Heart left ventricle (tissue), 16 donors: ENCODE measurements around the gene ELP6. TPM values are rescaled to one million over a fixed set of nuclear protein-coding genes. Genes with fewer than 3 reads are reported as not detected.

ENCODE experiments used
- ATAC-seq, 4 donors: fragments of 200-7000 bp; cut with Tn5 transposase; one replicate each; pipeline ENCODE4 v1.9.1; 2020 to 2022; ENCODE audit warnings: moderate library complexity in 4 of 4, mild to moderate bottlenecking in 3 of 4, moderate number of reproducible peaks in 1 of 4
- DNase-seq, 5 donors: peaks; one replicate each; pipeline ENCODE4 v3.0.0-alpha.2; 2020
- H3K27ac ChIP-seq, 12 donors: fragments of 200-600 bp; sonication (generic) in 4 of 12; one replicate each; pipeline versions ENCODE4 v1.5.0 to v1.8.0; 2016 to 2022; ENCODE audit warnings: mild to moderate bottlenecking in 2 of 12
- H3K27me3 ChIP-seq, 9 donors: fragments of 200-600 bp; sonication (generic) in 2 of 9; one replicate each; pipeline versions ENCODE4 v1.5.1 to v1.8.0; 2016 to 2022; ENCODE audit warnings: mild to moderate bottlenecking in 3 of 9
- H3K36me3 ChIP-seq, 9 donors: fragments of 200-600 bp; sonication (generic) in 2 of 9; one replicate each; pipeline versions ENCODE4 v1.5.0 to v1.8.0; 2018 to 2022; ENCODE audit warnings: mild to moderate bottlenecking in 2 of 9
- H3K4me1 ChIP-seq, 12 donors: fragments of 200-600 bp; sonication (generic) in 4 of 12; one replicate each; pipeline versions ENCODE4 v1.5.0 to v1.8.0; 2016 to 2022; ENCODE audit warnings: mild to moderate bottlenecking in 3 of 12
- H3K4me3 ChIP-seq, 12 donors: fragments of 200-600 bp; sonication (generic) in 4 of 12; one replicate each; pipeline versions ENCODE4 v1.5.0 to v1.8.0; 2017 to 2022; ENCODE audit warnings: mild to moderate bottlenecking in 9 of 12, moderate library complexity in 4 of 12
- H3K9me3 ChIP-seq, 12 donors: fragments of 200-600 bp; sonication (generic) in 4 of 12; one replicate each; pipeline versions ENCODE4 v1.5.0 to v1.8.0; 2016 to 2022; ENCODE audit warnings: mild to moderate bottlenecking in 1 of 12
- POLR2A ChIP-seq, 2 donors: fragments of 450-650 bp; IDR thresholded peaks; one replicate each; pipeline ENCODE4 v1.6.1; 2017; ENCODE audit warnings: antibody characterized with exemption in 2 of 2, mild to moderate bottlenecking in 2 of 2, moderate library complexity in 2 of 2
- WGBS, 4 donors: extraction: QIAGEN DNeasy Blood & Tissue Kit in 2 of 4; methylation state at CpG; one replicate each; pipeline versions ENCODE4 v1.1.5 to v1.1.7; 2013 to 2018; 5-methylcytosine and 5-hydroxymethylcytosine counted together
- intact Hi-C, 10 donors: fragments of 100-400 bp; cut with DNase I; formaldehyde crosslinking; loops; one replicate each; pipeline versions ENCODE4 v1.11.1 to v1.14.2; 2022
- polyA plus RNA-seq, 2 donors: library from polyadenylated mRNA; stranded (reverse); fragments of 200-250 nt; gene quantifications; one replicate each; pipeline ENCODE4 v1.2.3, GENCODE V29; 2013
- total RNA-seq, 9 donors: library from RNA; depleted of rRNA in 2 of 9; stranded (reverse); fragments of >200 nt in 2 of 9; fragmentation: NEBNext Ultra II Directional in 3 of 9; extraction: Animal tissue kit (Norgen Biotek cat#: 25700) in 3 of 9; gene quantifications; one replicate each; pipeline versions ENCODE4 v1.1.0 to v1.2.4, GENCODE V29; 2016 to 2023
- TF ChIP-seq, protein P1 (sequence below), 12 donors: fragments of 200-600 bp; sonication (generic) in 4 of 12; IDR thresholded peaks; one replicate each; pipeline versions ENCODE4 v1.5.0 to v1.8.0; 2018 to 2022; ENCODE audit warnings: antibody characterized with exemption in 12 of 12, mild to moderate bottlenecking in 5 of 12
- donor health status: ischemic (EF 13 %, LVEDD 7.1; RV severe dilation, severe dysfunction).
- donor health status: healthy with polysubstance abuse.
- donor health status: DM: no; HTN: yes; CAD: no.
- donor health status: DM: no; HTN: no; CAD: no.
- donor health status: ischemic (EF 25% LVEDD 6.9; RV normal size, moderate dysfunction).
- donor health status: ischemic (EF 25% LVEDD 5.7; RV mildly dilated, moderate dysfunction).
- donor health status: healthy.
- donor health status: DM: yes; HTN: yes; CAD: no.
- donor health status: ischemic (EF 35%, LVEDD 5.7; RV mildly dilated, moderate dysfunction).
- donor health status: nonischemic (EF 11% LVEDD 7.7; RV severe dilation, severe dysfunction).
- donor health status: DM: yes; HTN: yes; CAD: no.
- donor health status: PGD.
- donor health status: ischemic (EF 29% LVEDD 5.4; RV normal size, mild dysfunction).
- donor health status: nonischemic (EF 23%, LVEDD 6.1; RV moderate dilation, normal function).

The ELP6 gene
- total and polyA plus RNA-seq, 11 donors: 14.9 to 33.5 (median 20.0) TPM

DNA sequence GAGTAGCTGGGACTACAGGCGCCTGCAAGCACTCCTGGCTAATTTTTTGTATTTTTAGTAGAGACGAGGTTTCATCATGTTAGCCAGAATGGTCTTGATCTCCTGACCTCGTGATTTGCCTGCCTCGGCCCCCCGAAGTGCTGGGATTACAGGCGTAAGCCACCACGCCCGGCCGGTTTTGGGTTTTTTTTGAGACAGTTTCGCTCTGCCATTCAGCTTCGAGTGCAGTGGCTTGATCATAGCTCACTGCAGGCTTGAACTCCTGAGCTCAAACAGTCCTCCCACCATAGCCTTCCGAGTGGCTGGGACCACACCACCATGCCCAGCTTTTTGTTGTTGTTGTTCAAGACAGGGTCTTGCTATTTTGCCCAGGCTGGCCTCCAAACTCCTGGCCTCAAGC, 21.7 kb downstream of the ELP6 start:
- DNase-seq: no peak
- no peak overlapping the region for H3K27ac ChIP-seq
- H3K4me1 ChIP-seq: no peaks in the 10 kb centered on the region
- no peaks in the 10 kb centered on the region for H3K27me3 ChIP-seq
- H3K36me3 ChIP-seq: peaks cover 0 to 48% (median 23%) of the 10 kb centered on the region in 9 donors
- ATAC-seq: no peak
- no peaks in the 10 kb centered on the region for H3K9me3 ChIP-seq
- intact Hi-C loops: no loop called here
- TF ChIP-seq, protein P1, sequence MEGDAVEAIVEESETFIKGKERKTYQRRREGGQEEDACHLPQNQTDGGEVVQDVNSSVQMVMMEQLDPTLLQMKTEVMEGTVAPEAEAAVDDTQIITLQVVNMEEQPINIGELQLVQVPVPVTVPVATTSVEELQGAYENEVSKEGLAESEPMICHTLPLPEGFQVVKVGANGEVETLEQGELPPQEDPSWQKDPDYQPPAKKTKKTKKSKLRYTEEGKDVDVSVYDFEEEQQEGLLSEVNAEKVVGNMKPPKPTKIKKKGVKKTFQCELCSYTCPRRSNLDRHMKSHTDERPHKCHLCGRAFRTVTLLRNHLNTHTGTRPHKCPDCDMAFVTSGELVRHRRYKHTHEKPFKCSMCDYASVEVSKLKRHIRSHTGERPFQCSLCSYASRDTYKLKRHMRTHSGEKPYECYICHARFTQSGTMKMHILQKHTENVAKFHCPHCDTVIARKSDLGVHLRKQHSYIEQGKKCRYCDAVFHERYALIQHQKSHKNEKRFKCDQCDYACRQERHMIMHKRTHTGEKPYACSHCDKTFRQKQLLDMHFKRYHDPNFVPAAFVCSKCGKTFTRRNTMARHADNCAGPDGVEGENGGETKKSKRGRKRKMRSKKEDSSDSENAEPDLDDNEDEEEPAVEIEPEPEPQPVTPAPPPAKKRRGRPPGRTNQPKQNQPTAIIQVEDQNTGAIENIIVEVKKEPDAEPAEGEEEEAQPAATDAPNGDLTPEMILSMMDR (IDR thresholded peaks at IDR 0.05): no peak
- TF ChIP-seq POLR2A (IDR thresholded peaks at IDR 0.05): no peak
- H3K4me3 ChIP-seq: no peak overlapping the region
- 85 to 96% (median 91%) methylated on average over 12 of the region's 12 CpGs for WGBS, 4 donors

DNA sequence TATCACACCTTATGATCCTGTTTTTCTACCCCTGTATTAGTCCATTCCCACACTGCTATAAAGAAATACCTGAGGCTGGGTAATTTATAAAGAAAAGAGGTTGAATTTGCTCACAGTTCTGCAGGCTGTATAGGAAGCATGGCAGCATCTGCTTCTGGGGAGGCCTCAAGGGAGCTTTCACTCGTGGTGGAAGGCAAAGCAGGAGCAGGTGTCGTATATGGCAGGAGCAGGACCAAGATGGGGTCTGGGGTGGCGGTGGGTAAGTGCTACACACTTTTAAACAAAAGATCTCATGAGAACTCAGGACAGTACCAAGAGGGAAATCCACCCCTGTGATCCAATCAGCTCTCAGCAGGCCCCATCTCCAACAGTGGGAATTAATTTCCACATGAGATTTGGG, 22.3 kb downstream of the ELP6 start:
- intact Hi-C loops: no loop called here
- no peak for DNase-seq
- WGBS, 4 donors: 80 to 88% (median 87%) methylated on average over 3 of the region's 3 CpGs

DNA sequence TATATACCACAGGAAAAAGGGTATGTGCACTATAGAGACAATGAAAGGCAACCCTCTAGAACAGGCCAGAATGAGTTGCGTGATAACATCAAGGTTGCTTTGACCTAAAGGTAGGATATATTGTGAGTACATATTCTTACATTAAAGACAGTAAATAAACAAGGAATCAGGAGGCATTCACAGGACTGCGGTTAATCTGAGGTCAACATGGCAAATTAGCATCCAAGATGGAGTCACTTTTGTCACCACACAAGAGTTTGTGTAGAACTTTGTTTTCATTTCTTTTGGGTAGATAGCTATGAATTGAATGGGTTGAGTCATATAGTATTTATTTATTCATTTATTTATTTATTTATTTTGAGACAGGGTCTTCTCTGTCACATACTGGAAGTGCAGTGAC, 26.2 kb downstream of the ELP6 start:
- intact Hi-C loops: no loop called here
- WGBS, 4 donors: 94 to 98% (median 96%) methylated on average over 2 of the region's 2 CpGs
- no peak overlapping the region for H3K4me3 ChIP-seq
- no peaks in the 10 kb centered on the region for H3K4me1 ChIP-seq
- no peaks in the 10 kb centered on the region for H3K9me3 ChIP-seq
- H3K27ac ChIP-seq: no peak overlapping the region
- H3K27me3 ChIP-seq: no peaks in the 10 kb centered on the region
- ATAC-seq (no peak), DNase-seq (no peak)
- TF ChIP-seq POLR2A (IDR thresholded peaks at IDR 0.05): no peak
- TF ChIP-seq, protein P1 (IDR thresholded peaks at IDR 0.05): no peak
- peaks cover 0 to 21% (median 3%) of the 10 kb centered on the region in 9 donors for H3K36me3 ChIP-seq

More for the DNA sequence above, 22.3 kb downstream of the ELP6 start:
- H3K9me3 ChIP-seq: no peaks in the 10 kb centered on the region
- H3K4me3 ChIP-seq: no peak overlapping the region
- ATAC-seq: no peak
- peaks cover 0 to 42% (median 17%) of the 10 kb centered on the region in 9 donors for H3K36me3 ChIP-seq
- H3K27me3 ChIP-seq: no peaks in the 10 kb centered on the region
- no peaks in the 10 kb centered on the region for H3K4me1 ChIP-seq
- no peak for TF ChIP-seq POLR2A (IDR thresholded peaks at IDR 0.05)
- TF ChIP-seq, protein P1 (IDR thresholded peaks at IDR 0.05): no peak
- H3K27ac ChIP-seq: no peak overlapping the region

DNA sequence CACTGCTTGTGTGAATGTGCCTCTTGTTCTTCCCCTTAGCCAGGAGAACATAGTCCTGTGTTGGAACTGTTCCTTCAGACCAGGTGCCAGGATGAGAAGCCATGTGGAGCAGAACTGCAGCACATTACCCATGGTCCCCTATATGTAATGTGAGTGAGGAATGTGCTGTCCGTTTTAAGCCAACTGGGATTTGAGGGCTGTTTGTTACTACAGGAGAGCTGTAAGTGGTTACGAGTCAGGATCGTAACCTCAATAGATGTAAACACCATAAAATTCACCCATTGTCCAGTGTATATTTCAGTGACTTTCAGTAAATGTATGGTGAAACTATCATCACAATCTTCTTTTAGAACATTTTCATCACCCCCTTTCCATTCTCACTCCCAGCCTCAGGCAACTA, 27.7 kb downstream of the ELP6 start:
- WGBS, 4 donors: 81 to 86% (median 85%) methylated on average over 3 of the region's 3 CpGs
- Histone ChIP-seq H3K36me3 (peaks cover 0 to 7% (median 0%) of the 10 kb centered on the region in 9 donors), H3K4me1 (no peaks in the 10 kb centered on the region), H3K4me3 (no peak overlapping the region), H3K9me3 (no peaks in the 10 kb centered on the region), H3K27ac (no peak overlapping the region), H3K27me3 (no peaks in the 10 kb centered on the region)
- ATAC-seq (no peak), DNase-seq (no peak)
- TF ChIP-seq POLR2A (IDR thresholded peaks at IDR 0.05): no peak
- TF ChIP-seq, protein P1 (IDR thresholded peaks at IDR 0.05): no peak
- intact Hi-C loops: no loop called here
